GM19238 (cell line): ENCODE measurements around the gene NDFIP1.

Source experiments
- DNase-seq: peaks from one replicate; pipeline ENCODE4 v3.0.0; 2011; ENCODE audit warnings: low spot score; ENCODE audit not compliant: insufficient read length

The NDFIP1 gene

GRCh38 chr5:142091922-142092321 lies 16.7 kb upstream of the NDFIP1 start:
- DNase-seq = no peak

GRCh38 chr5:142095035-142095434 lies 13.5 kb upstream of the NDFIP1 start:
- no peak for DNase-seq

DNA sequence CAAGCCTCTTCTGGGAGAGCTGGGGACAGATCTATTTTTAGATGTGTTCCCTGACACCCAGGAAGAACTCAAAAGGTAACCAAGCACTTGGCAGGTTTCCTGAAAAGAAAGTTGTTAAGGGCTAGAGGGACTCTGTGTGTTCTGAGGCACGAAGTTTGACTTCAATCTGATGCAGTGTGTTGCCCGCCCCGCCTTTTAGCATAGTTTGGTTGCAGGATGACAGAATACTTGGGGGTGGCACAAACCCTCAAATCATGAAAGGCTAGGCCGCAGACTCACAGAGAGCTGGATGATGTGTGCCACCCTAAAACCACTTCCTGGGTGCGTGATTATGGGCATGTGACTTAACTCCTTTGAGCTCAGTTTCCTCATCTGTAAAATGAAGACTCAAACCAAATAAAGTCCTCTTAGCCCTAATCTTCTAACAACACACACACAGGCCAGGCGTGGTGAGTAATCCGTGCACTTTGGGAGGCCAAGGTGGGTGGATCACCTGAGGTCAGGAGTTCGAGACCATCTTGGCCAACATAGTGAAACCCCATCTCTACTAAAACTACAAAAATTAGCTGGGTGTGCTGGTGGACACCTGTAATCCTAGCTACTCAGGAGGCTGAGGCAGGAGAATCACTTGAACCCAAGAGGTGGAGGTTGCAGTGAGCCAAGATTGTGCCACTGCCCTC lies 12.8 kb upstream of the NDFIP1 start:
- no peak for DNase-seq

- no peak for DNase-seq
Observed at GRCh38 chr5:142096382-142096781, 12.2 kb upstream of the NDFIP1 start.

- no peak for DNase-seq
Observed at GRCh38 chr5:142097681-142098080, 10.9 kb upstream of the NDFIP1 start.

- DNase-seq = no peak
Observed at GRCh38 chr5:142098275-142098674, 10.3 kb upstream of the NDFIP1 start.

DNA sequence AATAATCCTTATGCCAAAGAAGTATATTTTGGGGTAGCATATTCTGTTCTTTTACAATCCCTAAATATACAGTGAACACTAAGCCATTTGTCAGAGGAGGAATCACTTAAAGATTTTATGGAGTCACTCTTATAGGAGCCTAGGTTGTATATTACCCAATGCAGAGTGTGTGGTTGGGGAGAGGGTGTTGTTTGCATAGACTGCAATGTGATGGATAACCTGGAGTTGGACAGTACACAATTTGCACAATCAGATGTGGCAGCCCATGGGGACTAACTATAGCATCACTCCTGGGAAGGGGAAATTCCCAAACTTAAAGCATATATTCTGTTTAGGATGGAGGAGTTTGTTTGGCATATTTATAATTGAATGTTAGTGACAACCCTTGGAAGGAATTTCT lies 9.6 kb upstream of the NDFIP1 start:
- DNase-seq = no peak

DNA sequence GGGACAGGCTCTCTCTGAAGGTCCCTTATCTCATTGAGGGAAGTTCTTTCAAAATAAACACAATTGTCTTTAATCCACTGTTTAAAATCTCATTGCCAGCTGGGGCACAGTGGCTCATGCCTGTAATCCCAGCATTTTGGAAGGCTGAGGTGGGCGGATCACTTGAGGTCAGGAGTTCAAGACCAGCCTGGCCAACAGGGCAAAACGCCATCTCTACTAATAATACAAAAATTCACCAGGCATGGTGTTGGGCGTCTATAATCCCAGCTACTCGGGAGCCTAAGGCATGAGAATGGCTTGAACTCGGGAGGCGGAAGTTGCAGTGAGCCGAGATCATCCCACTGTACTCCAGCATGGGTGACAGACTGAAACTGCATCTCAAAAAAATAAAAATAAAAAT lies 8.3 kb upstream of the NDFIP1 start:
- no peak for DNase-seq

GRCh38 chr5:142102980-142103740 lies 5.4 kb upstream of the NDFIP1 start:
- DNase-seq = no peak

DNA sequence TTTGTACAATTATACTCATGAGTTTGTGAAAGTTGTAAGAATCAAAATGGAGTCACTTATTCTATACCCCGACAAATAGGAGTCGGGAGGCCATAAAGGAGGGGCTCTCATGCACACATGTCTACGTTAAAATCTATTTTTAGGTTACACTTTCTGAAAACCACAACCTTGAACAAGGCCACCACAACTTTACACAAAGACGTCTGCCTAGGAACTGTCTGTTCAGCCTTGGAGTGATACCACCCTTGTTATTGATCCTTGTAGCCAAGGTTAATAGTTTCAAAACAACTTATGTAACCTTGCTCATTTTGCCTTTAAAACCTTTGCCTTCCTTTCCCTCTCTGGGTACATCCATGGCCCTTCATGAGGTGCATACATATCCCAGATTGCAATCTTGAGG lies 4.1 kb upstream of the NDFIP1 start:
- no peak for DNase-seq

GRCh38 chr5:142106061-142106460 lies 2.5 kb upstream of the NDFIP1 start:
- no peak for DNase-seq

- DNase-seq = no peak
Observed at GRCh38 chr5:142107036-142107735, 1.4 kb upstream of the NDFIP1 start.

DNA sequence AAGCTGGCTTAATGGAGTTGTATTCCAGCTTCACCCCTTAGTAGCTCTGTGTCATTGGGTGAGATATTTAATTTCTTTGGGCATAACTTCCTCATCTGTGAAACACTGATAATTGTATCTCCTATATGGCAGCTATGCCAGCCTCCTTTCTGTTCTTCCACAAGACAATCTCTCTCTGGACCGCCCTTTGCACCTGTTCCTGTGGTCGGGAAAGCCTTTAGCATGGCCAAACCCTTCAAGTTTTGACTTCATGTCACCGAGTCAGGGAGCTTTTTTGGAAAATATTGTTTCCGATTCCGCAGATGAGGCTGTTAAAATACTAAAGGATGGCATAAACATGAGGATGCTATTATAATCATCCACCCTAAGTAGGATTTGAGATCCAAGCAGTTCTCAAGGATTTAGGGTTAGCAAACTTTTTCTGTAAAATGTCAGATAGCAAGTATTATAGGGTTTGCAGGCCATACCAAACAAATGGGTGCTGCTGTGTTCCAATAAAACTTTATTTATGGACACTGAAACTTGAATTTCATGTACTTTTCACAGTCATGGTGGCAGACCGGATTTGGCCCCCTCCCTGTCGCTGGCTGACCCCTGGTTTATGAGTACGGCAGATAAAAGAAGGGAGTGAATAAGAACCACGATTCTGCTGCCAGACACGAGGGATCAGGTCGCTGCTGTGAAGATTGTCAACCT lies 695 bp upstream of the NDFIP1 start:
- DNase-seq = no peak

- no peak for DNase-seq
Observed at GRCh38 chr5:142109331-142110045, 909 bp downstream of the NDFIP1 start.

DNA sequence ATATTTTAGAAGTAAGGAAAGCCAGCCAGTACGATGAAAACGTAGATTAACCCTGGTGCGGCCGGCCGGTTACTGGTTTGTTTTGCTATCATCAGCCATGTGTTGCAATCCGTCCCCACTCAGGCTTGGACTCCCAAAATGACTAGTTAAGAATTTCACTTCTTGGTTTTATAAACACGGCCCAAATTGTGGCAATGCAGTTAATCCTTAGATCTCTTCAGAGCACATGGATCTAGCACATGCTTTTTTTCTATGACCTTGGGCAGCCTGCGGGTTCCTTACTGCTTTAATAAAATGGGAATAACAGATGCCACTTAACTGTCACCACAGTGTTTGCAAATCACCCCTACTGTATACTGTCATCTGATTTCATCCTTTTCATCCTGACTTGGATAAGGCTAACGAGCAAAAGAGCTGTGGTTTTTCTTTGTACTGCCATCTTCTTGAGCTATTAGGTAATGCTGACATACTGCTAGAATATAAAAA lies 1.5 kb downstream of the NDFIP1 start:
- no peak for DNase-seq

DNA sequence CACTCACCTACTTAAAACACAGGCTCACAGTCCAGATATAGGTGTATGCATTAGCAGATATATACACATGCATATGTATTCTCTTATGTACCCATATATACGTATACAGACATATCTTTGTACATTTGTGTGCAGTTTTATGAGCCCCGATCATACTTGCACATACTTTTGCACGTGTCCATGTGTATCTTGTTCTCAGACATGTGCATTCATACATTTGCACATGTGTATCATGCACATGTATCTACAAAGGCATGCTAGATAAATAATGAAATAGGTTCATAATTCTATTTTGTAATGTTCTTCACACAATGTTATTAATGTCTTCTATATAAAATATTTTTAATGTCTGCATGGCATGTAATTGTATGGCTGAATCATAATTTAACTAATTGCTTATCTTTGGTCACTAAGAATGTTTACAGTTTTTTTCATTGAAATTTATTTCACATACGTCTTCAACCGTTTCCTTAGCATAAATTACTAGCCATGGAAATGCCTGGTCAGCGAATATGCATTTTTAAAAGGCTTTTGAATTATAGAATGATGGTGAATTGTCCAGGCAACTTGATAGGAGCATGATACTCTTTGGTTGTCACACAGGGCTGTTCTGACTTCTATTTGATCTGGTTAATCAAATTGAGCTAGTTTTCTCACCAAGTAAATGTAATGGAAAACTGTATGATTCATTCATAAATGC lies 2.6 kb downstream of the NDFIP1 start:
- no peak for DNase-seq

DNA sequence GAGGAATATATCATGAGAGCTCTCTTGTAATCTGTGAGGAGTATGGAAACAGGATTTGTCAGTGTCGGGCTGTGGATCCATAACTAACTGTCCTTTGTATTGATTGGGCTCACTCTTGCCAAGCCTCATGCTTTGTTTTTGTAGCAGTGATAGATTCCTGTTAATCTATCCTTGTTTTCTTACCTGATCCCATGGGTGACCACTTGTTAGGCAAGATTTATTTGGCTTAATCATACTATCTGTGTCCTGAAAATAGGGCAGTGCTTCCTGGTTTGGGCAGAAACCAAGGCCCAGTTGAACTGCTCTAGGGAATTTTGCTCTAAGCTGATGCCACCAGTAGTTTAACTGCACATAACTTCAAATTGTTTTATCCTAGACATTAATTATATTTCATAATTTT lies 6.1 kb downstream of the NDFIP1 start:
- no peak for DNase-seq

DNA sequence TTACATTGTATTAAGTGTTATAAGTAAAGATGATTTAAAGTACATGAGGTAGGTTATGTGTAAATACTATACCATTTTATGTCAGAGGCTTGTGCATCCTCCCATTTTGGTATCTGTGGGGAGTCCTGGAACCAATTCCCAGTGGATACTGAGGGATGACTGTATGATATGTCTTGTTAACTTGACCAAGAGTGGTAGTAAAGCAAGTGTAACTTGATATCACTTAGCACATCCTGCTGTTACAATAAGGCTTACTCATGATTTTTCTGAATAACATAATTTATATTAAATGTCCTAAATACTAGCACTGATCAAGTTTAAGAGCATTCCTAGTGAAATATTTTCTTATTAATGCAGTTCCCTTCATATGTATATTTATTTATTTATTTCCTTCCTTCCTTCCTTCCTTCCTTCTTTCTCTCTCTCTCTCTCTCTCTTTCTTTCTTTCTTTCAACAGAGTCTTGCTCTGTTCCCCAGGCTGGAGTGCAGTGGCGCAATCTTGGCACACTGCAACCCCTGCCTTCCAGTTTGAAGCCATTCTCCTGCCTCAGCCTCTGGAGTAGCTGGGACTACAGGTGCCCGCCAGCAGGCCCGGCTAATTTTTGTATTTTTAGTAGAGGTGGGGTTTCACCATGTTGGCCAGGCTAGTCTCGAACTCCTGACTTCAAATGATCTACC lies 7.5 kb downstream of the NDFIP1 start:
- no peak for DNase-seq

- DNase-seq = no peak
Observed at GRCh38 chr5:142117579-142118151, 9.1 kb downstream of the NDFIP1 start.
